Mesenchymal stem cell (in vitro differentiated cells and primary cell): ENCODE measurements around the gene SNX27.

Experiments
- DNase-seq: peaks from one replicate; pipeline ENCODE4 v3.0.0-alpha.2; 2013
- H2AFZ ChIP-seq: one replicate; pipeline ENCODE4 v1.6.1; 2013; ENCODE audit warnings: low read depth, mild to moderate bottlenecking, control low read depth, inconsistent platforms, low read length, moderate library complexity
- H2AK5ac ChIP-seq: 2 replicates; pipeline ENCODE4 v1.6.1; 2013; ENCODE audit warnings: low read length, moderate library complexity, mild to moderate bottlenecking, inconsistent platforms; ENCODE audit not compliant: severe bottlenecking
- H2BK120ac ChIP-seq: one replicate; pipeline ENCODE4 v1.6.1; 2013; ENCODE audit warnings: low read depth, mild to moderate bottlenecking, inconsistent platforms, low read length, moderate library complexity
- H2BK12ac ChIP-seq, 2 experiments: one replicate each; pipeline ENCODE4 v1.6.1; 2013; ENCODE audit warnings: inconsistent platforms in 2 of 2, low read length in 2 of 2, mild to moderate bottlenecking in 2 of 2, moderate library complexity in 2 of 2, control low read depth in 1 of 2
- H2BK15ac ChIP-seq: one replicate; pipeline ENCODE4 v1.6.1; 2013; ENCODE audit warnings: mild to moderate bottlenecking, low read depth, inconsistent platforms; ENCODE audit not compliant: poor library complexity, severe bottlenecking
- H2BK5ac ChIP-seq: 2 replicates; pipeline ENCODE4 v1.6.1; 2013; ENCODE audit warnings: low read depth, mild to moderate bottlenecking, low read length, control low read depth, inconsistent platforms; ENCODE audit not compliant: poor library complexity, severe bottlenecking
- H3K14ac ChIP-seq, 2 experiments: one replicate each; pipeline ENCODE4 v1.6.1; 2013; ENCODE audit warnings: inconsistent platforms in 2 of 2, low read length in 2 of 2, control low read depth in 1 of 2, mild to moderate bottlenecking in 1 of 2, moderate library complexity in 1 of 2
- H3K18ac ChIP-seq, 2 experiments: one replicate each; pipeline ENCODE4 v1.6.1; 2013; ENCODE audit warnings: inconsistent platforms in 2 of 2, low read length in 2 of 2, control low read depth in 1 of 2, low read depth in 1 of 2, mild to moderate bottlenecking in 1 of 2
- H3K23ac ChIP-seq, 2 experiments: one replicate each; pipeline ENCODE4 v1.6.1; 2013; ENCODE audit warnings: inconsistent platforms in 2 of 2, low read length in 2 of 2, mild to moderate bottlenecking in 2 of 2, moderate library complexity in 2 of 2, control low read depth in 1 of 2
- H3K27ac ChIP-seq: 2 replicates; pipeline ENCODE4 v1.5.1; 2013; ENCODE audit warnings: mild to moderate bottlenecking, moderate library complexity, low read length, control low read depth, inconsistent platforms; ENCODE audit not compliant: poor library complexity, severe bottlenecking
- H3K27me3 ChIP-seq, 2 experiments: 2 replicates each; pipeline versions ENCODE4 v1.6.1 to v1.7.0; 2013; ENCODE audit warnings: low read length in 2 of 2, mild to moderate bottlenecking in 2 of 2, moderate library complexity in 2 of 2, control low read depth in 1 of 2, inconsistent platforms in 1 of 2; ENCODE audit not compliant: control insufficient read depth in 1 of 2, insufficient read depth in 1 of 2
- H3K36me3 ChIP-seq, 2 experiments: 2 replicates each; pipeline versions ENCODE4 v1.6.1 to v1.7.0; 2013; ENCODE audit warnings: low read length in 2 of 2, control low read depth in 1 of 2, inconsistent platforms in 1 of 2, low read depth in 1 of 2, mild to moderate bottlenecking in 1 of 2; ENCODE audit not compliant: insufficient read depth in 2 of 2, control insufficient read depth in 1 of 2
- H3K4ac ChIP-seq, 2 experiments: one replicate each; pipeline ENCODE4 v1.6.1; 2013; ENCODE audit warnings: inconsistent platforms in 2 of 2, low read length in 2 of 2, mild to moderate bottlenecking in 2 of 2, moderate library complexity in 2 of 2, control low read depth in 1 of 2, low read depth in 1 of 2
- H3K4me1 ChIP-seq: 2 replicates; pipeline ENCODE4 v1.6.1; 2013; ENCODE audit warnings: low read depth, low read length, control low read depth; ENCODE audit not compliant: control insufficient read depth, insufficient read depth
- H3K4me2 ChIP-seq: 2 replicates; pipeline ENCODE4 v1.6.1; 2013; ENCODE audit warnings: low read length, mild to moderate bottlenecking, inconsistent platforms; ENCODE audit not compliant: poor library complexity, severe bottlenecking
- H3K4me3 ChIP-seq, 2 experiments: 2 replicates each; pipeline versions ENCODE4 v1.5.1 to v1.7.0; 2013; ENCODE audit warnings: low read length in 2 of 2, mild to moderate bottlenecking in 2 of 2, control low read depth in 1 of 2, low read depth in 1 of 2; ENCODE audit not compliant: insufficient read depth in 1 of 2
- H3K79me1 ChIP-seq: replicated peaks from 2 replicates; pipeline ENCODE4 v1.6.1; 2013; ENCODE audit warnings: mild to moderate bottlenecking, control low read depth, low read length, inconsistent platforms; ENCODE audit not compliant: poor library complexity, severe bottlenecking
- H3K9ac ChIP-seq: 2 replicates; pipeline ENCODE4 v1.7.0; 2013; ENCODE audit warnings: mild to moderate bottlenecking, low read length, moderate library complexity
- H3K9me3 ChIP-seq: 2 replicates; pipeline ENCODE4 v1.7.0; 2013; ENCODE audit warnings: mild to moderate bottlenecking, low read length; ENCODE audit not compliant: control insufficient read depth
- H4K8ac ChIP-seq: one replicate; pipeline ENCODE4 v1.6.1; 2013; ENCODE audit warnings: inconsistent platforms, mild to moderate bottlenecking, low read length, moderate library complexity
- H4K91ac ChIP-seq: one replicate; pipeline ENCODE4 v1.6.1; 2013; ENCODE audit warnings: mild to moderate bottlenecking, low read length, inconsistent platforms
- WGBS: methylation state at CpG from one replicate; pipeline ENCODE4 v1.1.7; 2013; ENCODE audit warnings: mixed read lengths; 5-methylcytosine and 5-hydroxymethylcytosine counted together

SNX27 gene

GRCh38 chr1:151711951-151712350 is 100.1 kb downstream of the SNX27 start:
- H2BK5ac ChIP-seq = no peak overlapping the region
- no peak overlapping the region for H3K27ac ChIP-seq
- no peak overlapping the region for H4K91ac ChIP-seq
- H2BK120ac ChIP-seq = no peak overlapping the region
- DNase-seq = no peak
- H3K4me3 ChIP-seq = no peak overlapping the region
- peak overlapping the region in 1 of 2 experiments; percentile 26 for H3K14ac ChIP-seq
- H3K9me3 ChIP-seq = no peaks in the 10 kb centered on the region
- no peak overlapping the region for H3K4ac ChIP-seq
- H2AK5ac ChIP-seq = no peak overlapping the region
- H4K8ac ChIP-seq = no peak overlapping the region
- no peak overlapping the region for H2AFZ ChIP-seq
- peaks cover 56 to 84% of the 10 kb centered on the region in 2 experiments for H3K27me3 ChIP-seq
- no peaks in the 10 kb centered on the region for H3K36me3 ChIP-seq
- WGBS = 74% methylated on average over 10 of the region's 10 CpGs
- no peak overlapping the region for H2BK15ac ChIP-seq
- no peak overlapping the region for H2BK12ac ChIP-seq
- H3K79me1 ChIP-seq = no peaks in the 10 kb centered on the region
- H3K23ac ChIP-seq = no peak overlapping the region
- no peak overlapping the region for H3K9ac ChIP-seq
- H3K4me2 ChIP-seq = no peak overlapping the region
- peaks cover 5% of the 10 kb centered on the region for H3K4me1 ChIP-seq
- no peak overlapping the region for H3K18ac ChIP-seq

- no peak overlapping the region for H4K8ac ChIP-seq
- peaks cover 5% of the 10 kb centered on the region for H3K4me1 ChIP-seq
- no peak overlapping the region for H3K9ac ChIP-seq
These were observed 101.2 kb downstream of the SNX27 start for GRCh38 chr1:151713044-151713443.

GRCh38 chr1:151713874-151714273 is 102.0 kb downstream of the SNX27 start:
- no peak overlapping the region for H4K8ac ChIP-seq
- H3K4me3 ChIP-seq = no peak overlapping the region
- H3K18ac ChIP-seq = no peak overlapping the region
- no peaks in the 10 kb centered on the region for H3K9me3 ChIP-seq
- no peak overlapping the region for H2AFZ ChIP-seq
- no peak overlapping the region for H3K9ac ChIP-seq
- H2BK12ac ChIP-seq = no peak overlapping the region
- H3K4me1 ChIP-seq = peaks cover 5% of the 10 kb centered on the region
- no peak overlapping the region for H3K14ac ChIP-seq
- H3K79me1 ChIP-seq = no peaks in the 10 kb centered on the region
- peaks cover 75 to 95% of the 10 kb centered on the region in 2 experiments for H3K27me3 ChIP-seq
- H4K91ac ChIP-seq = no peak overlapping the region
- no peak overlapping the region for H2AK5ac ChIP-seq
- H2BK15ac ChIP-seq = no peak overlapping the region
- H2BK120ac ChIP-seq = no peak overlapping the region
- WGBS = no CpG with 5 or more reads among the region's 2 CpGs
- no peak overlapping the region for H3K4me2 ChIP-seq
- no peak overlapping the region for H2BK5ac ChIP-seq
- H3K4ac ChIP-seq = no peak overlapping the region
- no peak overlapping the region for H3K23ac ChIP-seq
- no peaks in the 10 kb centered on the region for H3K36me3 ChIP-seq
- no peak for DNase-seq
- no peak overlapping the region for H3K27ac ChIP-seq

More at GRCh38 chr1:151713044-151713443, 101.2 kb downstream of the SNX27 start:
- Histone ChIP-seq H2AK5ac (no peak overlapping the region), H3K23ac (no peak overlapping the region), H3K9me3 (no peaks in the 10 kb centered on the region), H2AFZ (no peak overlapping the region), H3K18ac (no peak overlapping the region), H2BK5ac (no peak overlapping the region), H2BK12ac (no peak overlapping the region), H3K36me3 (no peaks in the 10 kb centered on the region), H3K4me2 (no peak overlapping the region), H3K4me3 (no peak overlapping the region), H3K4ac (no peak overlapping the region), H2BK15ac (no peak overlapping the region), H3K27ac (no peak overlapping the region), H2BK120ac (no peak overlapping the region), H3K27me3 (peaks cover 67 to 93% of the 10 kb centered on the region in 2 experiments), H3K14ac (no peak overlapping the region), H3K79me1 (no peaks in the 10 kb centered on the region), H4K91ac (no peak overlapping the region)
- no peak for DNase-seq
- WGBS = 67% methylated on average over 2 of the region's 2 CpGs

- 60% methylated on average over 9 of the region's 10 CpGs for WGBS
- Histone ChIP-seq H4K91ac (no peak overlapping the region), H3K9ac (no peak overlapping the region), H3K4ac (no peak overlapping the region), H2AFZ (no peak overlapping the region), H3K79me1 (no peaks in the 10 kb centered on the region), H3K36me3 (no peaks in the 10 kb centered on the region), H2BK12ac (no peak overlapping the region), H2AK5ac (no peak overlapping the region), H3K18ac (no peak overlapping the region), H3K14ac (no peak overlapping the region), H4K8ac (no peak overlapping the region), H3K23ac (no peak overlapping the region), H3K27ac (no peak overlapping the region), H3K4me1 (peaks cover 5% of the 10 kb centered on the region), H2BK5ac (no peak overlapping the region), H2BK15ac (no peak overlapping the region), H3K4me2 (no peak overlapping the region), H3K27me3 (peaks cover 84 to 92% of the 10 kb centered on the region in 2 experiments), H3K9me3 (no peaks in the 10 kb centered on the region), H3K4me3 (no peak overlapping the region), H2BK120ac (no peak overlapping the region)
- DNase-seq = no peak
These were observed 103.2 kb downstream of the SNX27 start for GRCh38 chr1:151714820-151715725.
